GM21390 (cell line): ENCODE data around the gene BTBD10.
"Not testable (repeated sequence)": the region's sequence is repeated elsewhere in the genome, so short reads cannot be mapped to it uniquely, and the experiment has no call there.

ENCODE experiments used
- ATAC-seq: cut with Tn5 transposase; IDR thresholded peaks from one replicate; pipeline ENCODE4 v1.9.1; 2021; ENCODE audit not compliant: unreplicated experiment

Gene BTBD10

GRCh38 chr11:13445588-13445987 is 17.4 kb downstream of the BTBD10 start:
- no peak for ATAC-seq

DNA sequence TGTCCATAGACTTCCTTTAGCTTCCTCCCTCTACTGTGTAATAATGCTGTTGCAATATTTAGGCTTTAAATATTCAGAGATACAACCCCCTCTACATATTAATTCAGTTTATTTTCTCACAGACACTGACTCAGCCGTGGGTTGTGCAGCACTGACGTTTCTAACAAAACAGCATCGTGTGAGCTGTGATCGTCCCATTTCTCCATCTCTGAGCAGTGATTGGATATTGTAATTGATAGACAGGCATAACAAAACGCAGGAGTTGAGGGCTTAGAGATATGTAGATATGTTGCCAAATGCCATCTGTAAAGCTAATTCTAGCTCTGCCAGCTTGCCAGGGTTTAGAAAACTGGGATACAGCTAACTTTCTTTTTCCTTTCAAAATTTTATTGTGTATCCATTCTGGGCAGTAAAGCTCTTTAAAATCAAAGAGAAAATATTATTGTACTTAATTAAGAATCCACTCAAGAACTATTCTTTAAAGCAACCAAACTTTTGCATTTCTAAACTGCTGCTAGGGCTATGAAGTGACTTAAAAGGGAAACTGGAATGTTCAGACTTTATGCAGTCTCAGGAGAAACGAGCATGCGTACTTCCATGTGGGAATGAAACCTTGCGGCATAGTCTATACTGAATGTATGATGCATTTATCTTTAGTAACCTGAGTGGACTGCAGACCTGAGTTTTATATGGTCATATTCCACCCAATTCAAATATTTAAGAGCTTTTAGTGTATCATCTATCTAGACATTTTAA is 22.7 kb downstream of the BTBD10 start:
- no peak for ATAC-seq

DNA sequence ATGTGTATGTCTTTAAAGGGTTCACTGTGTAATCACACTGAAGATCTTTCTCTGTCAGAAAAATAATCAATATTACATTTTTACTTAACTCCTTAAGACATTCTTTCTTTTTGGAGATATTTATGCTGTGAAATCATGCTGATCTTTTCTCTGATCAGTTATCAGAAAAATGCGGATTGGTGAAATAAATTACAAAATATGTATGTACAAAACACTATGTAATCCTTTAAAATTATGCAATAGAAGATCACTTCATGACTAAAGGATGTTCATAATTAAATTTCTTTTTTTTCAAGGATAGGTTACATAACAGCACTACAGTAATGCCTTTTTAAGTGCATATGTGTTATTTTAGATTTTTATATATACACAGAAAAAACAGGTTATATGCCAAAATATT is 24.7 kb downstream of the BTBD10 start:
- ATAC-seq, result no peak

DNA sequence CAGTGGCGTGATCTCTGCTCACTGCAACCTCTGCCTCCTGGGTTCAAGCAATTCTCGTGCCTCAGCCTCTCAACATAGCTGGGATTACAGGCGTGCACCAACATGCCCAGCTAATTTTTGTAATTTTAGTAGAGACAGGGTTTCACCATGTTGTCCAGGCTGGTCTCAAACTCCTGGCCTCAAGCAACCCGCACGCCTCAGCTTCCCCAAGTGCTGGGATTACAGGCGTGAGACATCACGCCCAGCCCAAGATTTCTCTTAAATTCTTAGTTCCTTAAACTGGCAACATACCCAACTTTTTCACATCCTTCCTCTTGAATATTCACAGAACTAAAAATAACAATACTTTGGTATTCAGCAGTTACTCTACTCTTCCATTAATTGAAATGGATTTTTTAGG is 26.2 kb downstream of the BTBD10 start:
- not testable (repeated sequence) for ATAC-seq

- ATAC-seq, result no peak
These were observed 28.5 kb downstream of the BTBD10 start for GRCh38 chr11:13434247-13435205.

DNA sequence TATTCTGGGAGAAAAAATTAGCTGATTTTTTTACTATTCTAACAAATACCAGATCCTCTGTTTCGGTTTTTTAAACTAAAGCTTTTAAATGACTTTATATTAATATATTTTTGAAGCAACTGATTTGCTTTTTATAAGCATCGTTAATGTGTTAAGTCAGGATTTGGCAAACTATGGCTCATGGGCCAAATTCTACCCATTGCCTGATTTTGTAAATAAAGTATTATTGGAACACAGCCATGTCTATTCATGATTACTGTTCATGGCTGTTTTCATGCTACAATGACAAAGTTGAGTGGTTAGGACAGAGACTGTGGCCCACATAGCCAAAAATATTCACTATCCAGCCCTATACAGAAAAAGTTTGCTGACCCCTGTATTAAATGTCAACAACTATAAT is 29.6 kb downstream of the BTBD10 start:
- ATAC-seq, result no peak

- ATAC-seq, result no peak
These were observed 33.2 kb downstream of the BTBD10 start for GRCh38 chr11:13429836-13430235.

GRCh38 chr11:13429288-13429687 is 33.7 kb downstream of the BTBD10 start:
- ATAC-seq, result no peak

DNA sequence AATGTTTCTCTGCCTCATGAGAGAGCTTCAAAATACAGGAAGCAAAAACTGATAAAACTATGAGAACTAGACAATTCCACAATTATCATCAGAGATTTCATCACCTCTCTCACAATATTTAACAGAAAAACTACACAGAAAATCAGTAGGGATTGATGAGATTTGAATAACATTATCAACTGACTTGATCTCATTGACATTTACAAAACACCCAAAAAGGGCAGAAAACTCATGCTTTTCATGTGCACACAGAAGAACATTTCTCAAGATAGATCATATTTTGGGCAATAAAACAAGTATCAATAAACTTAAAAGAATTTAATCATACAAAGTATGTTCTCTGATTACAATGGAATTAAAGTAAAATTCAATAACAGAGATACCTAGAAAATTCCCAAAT is 35.6 kb downstream of the BTBD10 start:
- ATAC-seq, result no peak

DNA sequence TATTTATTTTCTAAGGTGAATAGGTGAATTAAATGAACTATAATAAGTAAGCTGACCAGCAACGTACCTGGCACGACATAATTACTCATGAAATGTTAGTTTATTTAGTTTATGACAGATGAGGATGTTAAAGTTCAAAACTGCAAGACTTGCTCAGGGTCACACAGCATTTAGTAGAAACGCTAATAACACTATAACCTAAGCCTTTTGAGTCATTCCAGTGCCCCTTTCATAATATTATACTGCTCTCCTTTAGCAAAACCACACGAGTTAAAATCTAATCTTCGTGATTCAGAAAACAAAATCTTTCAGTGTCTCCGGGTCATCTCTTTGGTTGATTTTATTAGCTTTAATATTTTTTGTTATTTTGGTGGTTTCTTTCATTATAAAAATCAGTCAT is 39.6 kb downstream of the BTBD10 start:
- ATAC-seq, result no peak

- ATAC-seq, result no peak
These were observed 41.5 kb downstream of the BTBD10 start for GRCh38 chr11:13421561-13421960.

DNA sequence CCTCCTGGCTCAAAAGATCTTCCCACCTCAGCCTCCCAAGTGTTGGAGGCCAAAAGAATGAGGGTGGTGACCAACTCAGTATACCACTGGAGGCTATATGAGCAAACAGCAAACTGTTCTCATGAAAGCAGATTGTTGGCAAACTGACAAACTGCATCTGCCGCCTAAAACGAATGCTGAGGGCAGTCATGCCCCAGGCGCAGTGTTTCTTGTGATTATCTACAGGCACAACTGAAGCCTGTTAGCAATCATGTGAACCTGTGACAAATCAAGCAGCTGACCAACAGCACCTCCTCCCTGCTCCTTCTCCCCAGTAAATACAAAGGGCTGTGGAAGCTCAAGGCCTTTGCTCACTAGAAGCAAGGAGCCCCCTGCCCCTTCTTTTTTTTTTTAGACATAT is 47.8 kb downstream of the BTBD10 start:
- ATAC-seq, result no peak

DNA sequence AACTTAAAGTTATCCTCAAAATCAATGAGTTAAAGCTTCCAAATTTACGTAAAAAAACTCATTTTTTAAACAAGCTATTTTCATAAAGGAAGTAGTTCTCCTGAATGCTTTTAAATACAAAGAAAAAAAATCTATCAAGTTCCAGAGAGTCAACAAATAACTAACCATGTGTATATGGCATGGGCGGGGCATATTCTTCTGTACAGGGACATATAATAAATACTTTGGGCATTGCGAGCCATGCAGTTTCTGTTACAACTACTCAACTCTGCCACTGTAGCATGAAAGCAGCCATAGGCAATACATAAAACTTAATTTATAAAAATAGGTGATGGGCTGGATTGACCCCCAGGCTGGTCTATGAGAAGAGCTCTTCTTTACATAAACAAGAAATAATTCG is 57.8 kb downstream of the BTBD10 start:
- ATAC-seq, result no peak

- ATAC-seq, result not testable (repeated sequence)
These were observed 64.7 kb downstream of the BTBD10 start for GRCh38 chr11:13398335-13398734.

DNA sequence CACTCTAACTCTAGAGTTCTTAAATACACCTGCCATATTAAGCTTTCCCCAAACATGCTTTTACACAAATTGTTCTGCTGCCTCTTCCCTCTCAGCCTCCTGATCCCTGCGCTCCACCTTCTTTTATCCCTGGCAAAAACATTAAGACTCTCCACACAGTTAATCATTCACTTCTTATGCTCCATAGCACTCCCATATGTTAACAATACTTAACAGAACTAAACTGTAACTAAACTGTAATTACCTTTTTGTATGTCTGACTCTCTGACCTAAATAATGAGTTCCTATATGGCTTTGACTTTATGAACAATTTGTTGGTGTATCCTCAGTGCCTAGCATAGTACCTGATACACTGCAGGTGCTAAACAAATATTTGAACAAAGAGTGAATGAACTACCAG is 71.8 kb downstream of the BTBD10 start:
- ATAC-seq, result no peak

GRCh38 chr11:13388741-13389140 is 74.3 kb downstream of the BTBD10 start:
- ATAC-seq, result no peak

- no peak for ATAC-seq
These were observed 76.5 kb downstream of the BTBD10 start for GRCh38 chr11:13386567-13386966.

- no peak for ATAC-seq
These were observed 77.9 kb downstream of the BTBD10 start for GRCh38 chr11:13384908-13385640.

GRCh38 chr11:13382751-13383150 is 80.3 kb downstream of the BTBD10 start:
- ATAC-seq, result no peak

DNA sequence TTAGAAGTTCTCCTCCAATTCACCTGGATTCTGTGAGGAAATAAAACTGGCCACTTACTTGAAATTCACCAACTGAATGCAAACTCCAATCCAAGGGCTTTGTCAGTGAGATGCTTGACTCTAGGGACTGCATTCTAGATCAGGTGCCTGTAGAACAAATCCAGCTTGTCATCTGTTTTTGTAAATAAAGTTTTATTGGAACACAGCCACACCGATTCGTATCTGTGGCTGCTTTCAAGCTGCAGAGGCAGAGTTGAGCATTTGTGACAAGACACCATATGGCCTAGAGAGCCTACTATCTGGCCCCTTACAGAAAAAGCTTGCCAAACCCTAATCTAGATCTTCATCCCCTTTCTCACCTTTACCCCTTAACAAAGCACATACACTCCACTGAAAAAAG is 82.3 kb downstream of the BTBD10 start:
- no peak for ATAC-seq

DNA sequence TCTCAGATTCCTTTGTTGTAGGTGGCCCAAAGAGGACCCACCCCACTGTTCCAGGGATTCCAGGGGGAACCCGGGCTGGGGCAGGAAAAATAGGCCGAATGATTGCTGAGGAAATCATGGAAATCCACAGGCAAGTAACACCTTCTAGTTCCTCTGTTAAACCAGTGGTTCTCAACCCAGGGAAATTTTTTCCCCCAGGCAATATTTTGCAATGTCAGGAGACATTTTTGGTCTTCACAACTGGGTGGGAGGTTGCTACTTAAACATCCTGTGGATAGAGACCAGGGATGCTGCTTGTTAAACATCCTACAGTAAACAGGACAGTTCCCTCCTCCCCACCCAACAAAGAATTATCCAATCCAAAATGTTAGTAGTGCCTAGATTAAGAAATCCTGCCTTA is 84.7 kb downstream of the BTBD10 start:
- no peak for ATAC-seq
